Measurements from ENCODE around the gene PPP2R1B.
A peak's percentile ranks its signal among the peaks of the same experiment; 100 is the strongest.

PPP2R1B gene

GRCh38 chr11:111736621-111737443 lies 29.4 kb downstream of the PPP2R1B start:
- TF ChIP-seq ZBTB7A (IDR thresholded peaks at IDR 0.05; ENCODE audit: low read depth) (no peak), EP300 (IDR thresholded peaks at IDR 0.05; ENCODE audit: borderline replicate concordance) (no peak), USF1 (IDR thresholded peaks at IDR 0.05) (no peak), REST (IDR thresholded peaks at IDR 0.05; ENCODE audit: low read depth) (no peak), CEBPB (IDR thresholded peaks at IDR 0.05) (no peak), TAF1 (IDR thresholded peaks at IDR 0.05; ENCODE audit: low read depth) (no peak), TEAD4 (IDR thresholded peaks at IDR 0.05) (no peak), NFIC (IDR thresholded peaks at IDR 0.05) (no peak), RAD21 (IDR thresholded peaks at IDR 0.05; ENCODE audit: low read depth) (no peak), YY1 (IDR thresholded peaks at IDR 0.05; ENCODE audit: low read depth) (no peak), CREB1 (IDR thresholded peaks at IDR 0.05; ENCODE audit: low read depth) (no peak), EGR1 (IDR thresholded peaks at IDR 0.05) (no peak), FOXM1 (IDR thresholded peaks at IDR 0.05; ENCODE audit: borderline replicate concordance, low read depth) (no peak), TCF12 (IDR thresholded peaks at IDR 0.05; ENCODE audit: low read depth) (no peak)
- TF ChIP-seq, protein P1, sequence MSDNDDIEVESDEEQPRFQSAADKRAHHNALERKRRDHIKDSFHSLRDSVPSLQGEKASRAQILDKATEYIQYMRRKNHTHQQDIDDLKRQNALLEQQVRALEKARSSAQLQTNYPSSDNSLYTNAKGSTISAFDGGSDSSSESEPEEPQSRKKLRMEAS (IDR thresholded peaks at IDR 0.05) = no peak

DNA sequence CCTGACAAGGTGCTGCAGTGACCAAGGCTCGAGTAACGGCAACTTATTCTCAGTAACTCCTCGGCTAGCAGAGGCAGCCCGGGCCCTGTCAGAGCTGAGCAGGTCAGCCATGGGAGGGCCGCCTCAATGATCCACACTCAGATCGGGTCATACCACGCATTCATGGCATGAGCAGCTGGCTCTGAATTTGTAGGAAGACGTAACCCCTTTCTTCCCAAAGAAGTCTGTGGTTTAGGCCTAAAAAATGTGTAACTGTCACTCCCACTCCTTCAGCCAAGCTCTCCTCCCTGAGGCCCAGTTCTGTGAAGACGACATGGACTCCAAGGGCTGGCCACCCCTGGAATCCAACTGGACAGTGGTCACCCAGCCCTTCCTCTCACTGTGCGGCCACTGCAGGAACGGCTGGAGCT lies 30.0 kb downstream of the PPP2R1B start:
- no peak for TF ChIP-seq EP300 (IDR thresholded peaks at IDR 0.05; ENCODE audit: borderline replicate concordance)
- no peak for TF ChIP-seq REST (IDR thresholded peaks at IDR 0.05; ENCODE audit: low read depth)
- no peak for TF ChIP-seq EGR1 (IDR thresholded peaks at IDR 0.05)
- no peak for TF ChIP-seq USF1 (IDR thresholded peaks at IDR 0.05)
- TF ChIP-seq TAF1 (IDR thresholded peaks at IDR 0.05; ENCODE audit: low read depth) = no peak
- TF ChIP-seq YY1 (IDR thresholded peaks at IDR 0.05; ENCODE audit: low read depth) = no peak
- no peak for TF ChIP-seq CREB1 (IDR thresholded peaks at IDR 0.05; ENCODE audit: low read depth)
- TF ChIP-seq FOXM1 (IDR thresholded peaks at IDR 0.05; ENCODE audit: borderline replicate concordance, low read depth) = no peak
- no peak for TF ChIP-seq TEAD4 (IDR thresholded peaks at IDR 0.05)
- TF ChIP-seq RAD21 (IDR thresholded peaks at IDR 0.05; ENCODE audit: low read depth) = no peak
- no peak for TF ChIP-seq NFIC (IDR thresholded peaks at IDR 0.05)
- TF ChIP-seq, protein P1 (IDR thresholded peaks at IDR 0.05) = no peak
- no peak for TF ChIP-seq ZBTB7A (IDR thresholded peaks at IDR 0.05; ENCODE audit: low read depth)
- TF ChIP-seq TCF12 (IDR thresholded peaks at IDR 0.05; ENCODE audit: low read depth) = no peak
- no peak for TF ChIP-seq CEBPB (IDR thresholded peaks at IDR 0.05)

DNA sequence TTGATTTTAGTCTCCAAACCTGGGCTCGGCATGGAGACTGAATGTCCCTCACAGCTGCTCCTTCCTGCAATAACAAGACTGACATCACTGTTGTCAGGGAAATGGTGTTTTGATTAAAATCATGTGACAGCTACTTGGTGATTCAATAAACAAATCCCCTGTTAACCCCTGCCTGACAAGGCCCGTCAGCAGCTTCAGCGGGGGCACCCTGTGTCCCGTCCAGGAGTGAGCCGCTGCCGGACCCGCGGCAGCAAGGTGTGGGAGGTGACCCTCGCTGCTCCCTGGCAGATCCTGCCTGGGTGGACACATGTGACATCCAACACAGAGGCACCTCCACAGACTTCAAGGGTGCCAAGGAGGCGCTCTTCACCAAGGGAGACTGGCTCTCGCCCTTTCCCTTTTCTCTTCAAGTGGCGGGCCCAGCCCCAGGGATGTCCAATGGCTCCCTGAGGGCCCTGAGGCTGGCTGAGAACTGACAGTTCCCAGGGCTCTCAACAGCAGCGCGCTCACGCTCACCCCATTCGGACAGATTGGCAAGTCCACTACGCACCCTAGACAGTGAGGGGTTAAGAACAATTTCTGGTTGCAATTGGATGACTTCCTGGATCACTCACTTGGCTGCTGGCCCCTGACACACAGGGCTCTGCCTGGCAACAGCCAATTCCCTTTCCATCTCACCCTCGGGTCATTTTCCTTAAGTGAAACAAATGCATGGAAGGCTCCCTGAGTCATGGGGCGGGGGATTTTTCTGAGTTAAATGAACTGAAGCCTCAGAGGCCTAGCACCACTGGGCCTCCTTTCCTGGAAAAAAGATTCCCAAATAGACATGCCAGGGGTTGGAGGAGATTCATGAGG lies 30.7 kb downstream of the PPP2R1B start:
- TF ChIP-seq USF1 (IDR thresholded peaks at IDR 0.05) (peak; percentile 51; the same call in 1 of the 2 replicates), REST (IDR thresholded peaks at IDR 0.05; ENCODE audit: low read depth) (no peak), NFIC (IDR thresholded peaks at IDR 0.05) (0 out of 2 replicates have a peak, but pooled peaks have one; percentile 23)
